ENCODE measurements around the gene UTP25. TPM values are rescaled to one million over a fixed set of nuclear protein-coding genes. Genes with fewer than 3 reads are reported as not detected.

UTP25 gene
- total RNA-seq, result 4.7 and 5.8 TPM in 2 replicates

GRCh38 chr1:209827384-209828262 lies at the start of gene UTP25:
TSS of gene UTP25 (plus strand) at chr1:209827972. CDS start at chr1:209828064, 92 bp downstream.

GRCh38 chr1:209784265-209785169 lies 43.3 kb upstream of the UTP25 start, which contains the start of gene C1orf74:
TSS of gene C1orf74 (minus strand) at chr1:209784559. CDS start at chr1:209783634, 925 bp downstream.

GRCh38 chr1:209805875-209806760 lies 21.7 kb upstream of the UTP25 start, which contains the start of gene IRF6:
TSS of gene IRF6 (minus strand) at chr1:209806142. CDS start at chr1:209801413, 4,729 bp downstream.

Other genes with a start within 250 kb of the UTP25 start
- not detected in 2 replicates for gene CAMK1G, start 244.3 kb upstream of the UTP25 start, total RNA-seq
- gene LAMB3, start 175.5 kb upstream of the UTP25 start, total RNA-seq, result 0.09 and 0.33 TPM in 2 replicates
- gene G0S2, start 152.6 kb upstream of the UTP25 start, total RNA-seq, result 0.33 TPM in 1 of 2 replicates, not detected in the other
- gene HSD11B1, start 123.1 kb upstream of the UTP25 start, total RNA-seq, result not detected in 2 replicates
- not detected in 2 replicates for gene TRAF3IP3, start 71.9 kb upstream of the UTP25 start, total RNA-seq
- gene C1orf74, start 43.4 kb upstream of the UTP25 start, total RNA-seq, result 2.0 and 2.2 TPM in 2 replicates
- 0.26 and 3.5 TPM in 2 replicates for gene IRF6, start 21.8 kb upstream of the UTP25 start, total RNA-seq
- gene SYT14, start 110.2 kb downstream of the UTP25 start, total RNA-seq, result under 0.01 TPM in 1 of 2 replicates, not detected in the other